NCI-H1930 (cell line): ENCODE results near the gene CCDC92.

Experiments
- DNase-seq, 2 experiments: peaks; one replicate each; lab custom pipeline; 2025; lab: John Stamatoyannopoulos, UW

The CCDC92 gene

DNA sequence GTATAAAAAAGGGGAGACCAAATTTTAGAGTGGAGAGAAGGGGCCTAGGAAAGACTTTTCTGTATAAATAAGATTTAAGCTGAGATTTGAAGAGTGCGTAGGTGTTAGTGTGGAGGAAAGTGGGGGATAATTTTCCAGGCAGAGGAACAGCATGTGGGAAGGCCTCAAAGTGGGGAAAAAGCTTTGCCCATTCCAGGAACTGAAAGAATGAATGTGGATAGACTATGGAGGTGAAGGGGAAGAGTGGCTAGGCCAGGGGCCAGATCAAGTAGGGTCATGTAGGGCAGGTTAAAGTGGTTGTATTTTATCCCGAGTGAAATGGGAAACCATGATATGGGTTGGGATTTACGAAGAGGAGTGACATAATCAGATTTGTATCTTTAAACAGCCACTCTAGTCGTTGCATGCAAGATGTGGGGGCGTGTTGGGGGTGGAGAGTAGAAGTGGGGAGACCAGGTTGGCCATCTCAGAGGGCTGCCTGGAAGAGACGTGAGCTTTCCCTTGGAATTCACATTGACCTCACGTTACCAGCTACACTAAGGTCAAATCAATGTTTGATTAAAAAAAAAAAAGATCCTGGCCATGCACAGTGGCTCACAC is 3.7 kb upstream of the CCDC92 start:
- no peak for DNase-seq

GRCh38 chr12:123973552-123974341 is 1.1 kb upstream of the CCDC92 start:
- peak in 1 of 2 experiments; percentile 34 for DNase-seq

DNA sequence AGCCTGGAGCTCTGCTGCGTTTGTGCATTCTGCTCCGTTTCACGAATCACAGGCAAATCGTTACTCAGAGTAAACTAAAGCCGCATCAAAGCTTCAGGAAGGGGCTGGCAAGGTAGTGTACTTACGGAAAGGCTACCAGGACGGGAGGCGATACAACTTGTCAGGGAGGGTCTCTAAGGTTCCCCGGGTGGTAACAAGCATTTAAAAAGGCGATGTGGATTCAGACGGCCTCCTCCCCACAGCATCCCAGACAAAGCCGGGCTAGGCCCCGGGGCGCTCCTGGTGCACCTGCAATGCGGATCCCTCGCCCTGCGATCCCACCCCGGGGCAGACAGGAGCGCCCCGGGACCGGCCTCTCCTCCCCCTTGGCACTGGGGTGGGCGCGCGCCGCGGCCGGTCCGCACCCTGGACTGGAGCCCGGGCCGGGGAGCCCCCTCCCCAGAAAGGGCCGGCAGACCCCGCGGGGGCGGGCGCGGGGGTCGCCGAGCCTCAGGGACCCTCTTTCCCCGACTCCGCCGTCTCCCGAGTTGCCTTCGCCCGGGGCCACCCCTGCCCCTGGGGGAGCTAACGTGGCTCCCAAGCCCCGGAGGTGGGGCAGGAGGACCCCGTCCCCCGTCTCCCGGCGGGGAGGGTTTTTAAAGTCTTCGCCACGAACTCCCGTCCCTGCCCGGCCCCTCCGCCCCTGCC is 718 bp downstream of the CCDC92 start:
- peak in 1 of 2 experiments; percentile 47 for DNase-seq

DNA sequence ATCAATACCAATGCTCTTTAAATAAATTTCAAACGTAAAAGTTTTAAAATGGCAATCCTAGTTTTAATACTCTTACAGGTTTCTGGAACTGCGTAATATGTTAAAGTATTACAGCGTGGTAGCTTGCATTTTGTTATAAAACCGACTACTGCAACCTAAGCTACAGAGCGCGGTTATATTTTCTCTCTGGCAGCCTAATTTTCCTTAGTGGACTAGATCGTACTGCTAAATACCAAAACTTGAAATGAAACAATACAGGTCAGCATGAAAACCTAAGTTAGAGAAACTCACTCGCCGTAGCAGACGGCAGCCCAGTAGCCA is 1.2 kb downstream of the CCDC92 start:
- DNase-seq = no peak

- no peak for DNase-seq
These were observed 5.5 kb downstream of the CCDC92 start for GRCh38 chr12:123967121-123967586.

DNA sequence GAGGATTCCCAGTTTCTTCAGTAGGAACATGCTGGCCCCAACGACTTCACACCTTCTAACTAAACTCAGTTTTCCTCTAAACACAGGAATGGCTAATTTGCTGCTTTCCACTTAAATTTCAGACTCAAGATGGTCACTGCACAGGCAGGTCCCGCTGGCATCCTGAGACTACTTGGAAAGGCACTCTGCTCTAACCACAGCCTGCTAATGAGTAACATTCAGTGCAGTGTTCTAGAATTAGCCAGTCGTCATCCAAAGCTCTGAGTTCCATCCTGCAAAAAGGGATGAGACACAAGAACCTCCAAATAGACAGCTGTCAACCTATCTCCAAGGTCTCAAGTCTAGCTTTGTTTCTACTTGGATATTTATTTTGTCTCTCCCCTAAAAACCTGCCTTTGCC is 6.0 kb downstream of the CCDC92 start:
- no peak for DNase-seq

DNA sequence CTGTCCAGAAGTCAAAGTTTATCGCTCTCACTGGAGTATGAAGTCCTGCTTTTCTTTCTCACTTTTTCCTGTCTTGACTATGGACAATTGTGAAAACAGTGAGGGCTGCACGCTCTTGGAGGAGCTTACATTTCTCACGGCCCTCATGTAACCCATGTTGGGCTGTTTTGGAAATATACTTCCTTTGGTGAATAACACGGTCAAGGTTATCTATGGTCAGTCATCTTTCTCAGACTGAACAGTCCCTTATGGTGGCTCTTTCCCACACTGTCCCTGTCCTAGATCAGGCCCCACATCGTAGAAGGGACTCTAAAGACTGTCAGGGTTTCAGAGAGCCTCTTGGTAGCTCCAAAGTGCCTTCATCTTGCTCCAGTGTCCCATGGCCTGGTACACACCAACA is 7.2 kb downstream of the CCDC92 start:
- no peak for DNase-seq

GRCh38 chr12:123963821-123964220 is 8.8 kb downstream of the CCDC92 start:
- DNase-seq = no peak

DNA sequence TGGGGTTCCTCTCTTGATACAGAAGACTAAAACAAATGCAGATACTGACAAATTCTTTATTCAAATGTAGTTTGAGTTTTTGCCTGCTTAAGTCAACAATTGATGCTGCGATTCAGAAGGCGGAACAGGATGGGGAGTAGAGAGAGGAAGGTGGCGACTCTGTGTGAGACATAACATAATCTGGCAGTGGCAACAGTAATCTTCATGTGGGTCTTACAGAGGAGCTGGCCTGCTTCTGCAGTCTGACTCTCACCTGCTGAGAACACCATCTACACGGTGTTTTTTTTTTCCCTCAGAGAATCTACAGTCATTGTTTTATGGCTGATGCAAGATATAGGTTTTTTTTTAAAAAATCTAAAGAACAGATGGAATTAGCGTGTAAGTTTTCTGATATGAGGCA is 10.1 kb downstream of the CCDC92 start:
- DNase-seq = no peak

- no peak for DNase-seq
These were observed 10.9 kb downstream of the CCDC92 start for GRCh38 chr12:123961585-123962345.

GRCh38 chr12:123960856-123961255 is 11.8 kb downstream of the CCDC92 start:
- DNase-seq = no peak

DNA sequence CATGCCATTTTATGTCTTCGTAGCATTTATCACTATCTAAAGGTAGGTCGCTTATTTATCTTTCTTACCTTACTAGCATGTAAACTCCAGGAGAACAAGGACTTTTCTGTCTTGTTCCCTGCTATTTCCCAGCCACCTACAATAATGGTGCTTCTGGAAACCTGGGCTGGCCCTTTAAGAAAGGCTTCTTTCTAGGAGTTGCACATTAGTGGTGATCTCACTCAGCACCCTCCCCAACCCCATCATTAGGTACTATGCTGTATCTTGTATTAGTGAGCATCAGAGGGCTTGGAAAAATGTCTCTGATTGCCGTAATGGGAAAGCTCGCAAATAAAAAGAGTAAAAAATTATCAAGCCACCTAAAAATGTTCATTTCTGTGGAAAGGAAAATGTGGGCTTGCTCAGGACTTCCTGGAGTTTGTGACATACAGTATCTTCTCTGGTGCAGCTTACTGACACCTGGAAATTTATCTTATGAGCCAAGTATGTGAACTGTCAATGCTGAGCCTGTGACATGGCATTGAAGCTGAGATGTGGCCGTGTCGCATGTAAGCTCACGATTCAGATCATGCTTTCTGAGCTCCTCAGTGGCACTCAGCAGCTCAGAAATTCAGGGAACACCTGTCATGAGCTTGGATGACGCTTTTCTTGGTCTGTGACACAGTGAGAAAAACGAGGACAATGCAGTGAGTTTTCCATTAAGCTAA is 12.4 kb downstream of the CCDC92 start:
- DNase-seq = no peak

GRCh38 chr12:123958876-123959275 is 13.8 kb downstream of the CCDC92 start:
- DNase-seq = no peak

- no peak for DNase-seq
These were observed 14.2 kb downstream of the CCDC92 start for GRCh38 chr12:123958462-123958861.

DNA sequence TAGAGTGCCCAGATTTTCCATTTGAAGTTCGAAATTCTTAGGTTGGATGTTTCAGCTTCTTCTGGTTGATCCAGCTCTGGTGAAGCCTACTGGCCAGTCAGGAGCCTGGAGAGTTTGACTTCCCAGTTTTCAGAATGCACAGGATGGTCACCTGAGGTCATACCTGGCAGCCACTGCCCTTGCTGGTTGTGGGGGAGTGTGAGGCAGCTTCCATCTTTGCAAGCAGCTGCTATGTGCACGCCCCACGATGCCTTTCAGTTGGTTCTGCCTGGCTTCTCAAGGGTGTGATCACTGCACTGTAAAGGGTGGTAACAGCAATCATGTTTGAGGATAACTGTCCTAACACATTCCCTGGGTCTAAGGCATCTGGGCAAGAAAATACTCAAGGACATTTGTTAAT is 15.4 kb downstream of the CCDC92 start:
- DNase-seq = no peak

GRCh38 chr12:123956249-123956648 is 16.4 kb downstream of the CCDC92 start:
- no peak for DNase-seq

- no peak for DNase-seq
These were observed 17.8 kb downstream of the CCDC92 start for GRCh38 chr12:123954647-123955350.

- no peak for DNase-seq
These were observed 20.6 kb downstream of the CCDC92 start for GRCh38 chr12:123952037-123952436.

GRCh38 chr12:123951467-123951866 is 21.2 kb downstream of the CCDC92 start:
- no peak for DNase-seq

GRCh38 chr12:123950476-123951349 is 21.9 kb downstream of the CCDC92 start:
- no peak for DNase-seq
